ENCODE measurements around the gene TSHZ2. TPM values are rescaled to one million over a fixed set of nuclear protein-coding genes. Genes with fewer than 3 reads are reported as not detected.
"Not testable (repeated sequence)": the region's sequence is repeated elsewhere in the genome, so short reads cannot be mapped to it uniquely, and the experiment has no call there.

The TSHZ2 gene
- total RNA-seq, 4 donors from 2014 or later = 4.0 to 57.8 (median 10.3) TPM

DNA sequence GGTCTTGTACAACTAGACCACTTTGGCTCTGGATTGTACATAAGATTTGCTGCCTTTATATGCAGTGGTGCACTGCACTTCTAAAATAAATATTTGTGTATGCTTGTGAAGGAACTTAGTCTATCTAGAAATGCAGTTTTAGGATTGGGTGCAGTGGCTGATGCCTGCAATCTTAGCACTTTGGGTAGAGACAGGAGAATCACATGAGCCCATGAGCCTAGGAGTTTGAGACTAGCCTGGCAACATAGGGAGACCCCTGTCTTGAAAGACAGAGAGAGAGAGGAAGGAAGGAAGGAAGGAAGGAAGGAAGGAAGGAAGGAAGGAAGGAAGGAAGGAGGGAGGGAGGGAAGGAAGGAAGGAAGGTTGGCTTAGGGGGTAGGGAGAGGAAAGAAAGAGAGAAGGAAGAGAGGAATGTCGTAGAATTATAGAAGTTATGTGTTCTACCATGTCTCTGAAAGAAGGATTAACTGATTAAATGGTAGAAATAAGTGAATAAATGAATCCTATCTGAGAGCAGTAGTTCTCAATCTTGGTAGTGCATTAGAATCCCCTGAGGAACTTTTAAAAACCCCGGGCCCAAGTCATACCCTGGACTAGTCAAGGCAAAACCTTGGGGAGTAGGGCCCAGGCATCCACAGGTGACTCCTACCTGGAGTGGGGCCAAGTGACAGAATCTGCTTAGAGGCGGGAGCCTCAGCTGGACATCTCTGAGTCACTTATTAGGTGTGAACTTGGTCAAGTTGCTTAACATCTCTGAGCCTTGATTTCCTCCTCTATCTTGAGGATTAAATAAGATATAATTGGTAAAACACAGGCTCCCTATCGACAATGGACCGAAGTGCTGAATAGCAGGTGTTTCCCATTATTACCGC, 491.2 kb downstream of the TSHZ2 start:
- DNase-seq = no peak
- H3K27me3 ChIP-seq = no peaks in the 10 kb centered on the region

DNA sequence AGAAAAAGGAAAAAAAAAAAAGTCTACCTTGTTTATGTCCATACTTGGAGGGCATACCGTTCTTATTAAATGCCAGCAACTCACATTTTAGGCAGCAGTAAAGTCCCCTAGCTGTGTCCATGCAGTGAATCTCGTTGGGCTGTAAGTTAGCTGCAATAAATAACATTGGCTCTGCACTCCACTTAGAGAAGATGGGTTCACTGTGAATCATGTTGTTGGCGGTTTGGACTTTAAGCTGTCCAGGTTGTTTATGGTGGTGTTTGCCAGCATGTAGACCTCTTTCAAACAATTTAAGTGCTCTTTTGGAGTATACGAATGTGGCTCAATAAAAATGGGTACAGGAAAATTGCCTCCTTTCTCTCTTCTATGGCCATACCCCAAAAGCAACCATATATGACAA, 494.1 kb downstream of the TSHZ2 start:
- no peak overlapping the region for H3K4me3 ChIP-seq
- no peaks in the 10 kb centered on the region for H3K27me3 ChIP-seq
- DNase-seq = no peak
- TF ChIP-seq POLR2A (IDR thresholded peaks at IDR 0.05) = no peak
- TF ChIP-seq, protein P1, sequence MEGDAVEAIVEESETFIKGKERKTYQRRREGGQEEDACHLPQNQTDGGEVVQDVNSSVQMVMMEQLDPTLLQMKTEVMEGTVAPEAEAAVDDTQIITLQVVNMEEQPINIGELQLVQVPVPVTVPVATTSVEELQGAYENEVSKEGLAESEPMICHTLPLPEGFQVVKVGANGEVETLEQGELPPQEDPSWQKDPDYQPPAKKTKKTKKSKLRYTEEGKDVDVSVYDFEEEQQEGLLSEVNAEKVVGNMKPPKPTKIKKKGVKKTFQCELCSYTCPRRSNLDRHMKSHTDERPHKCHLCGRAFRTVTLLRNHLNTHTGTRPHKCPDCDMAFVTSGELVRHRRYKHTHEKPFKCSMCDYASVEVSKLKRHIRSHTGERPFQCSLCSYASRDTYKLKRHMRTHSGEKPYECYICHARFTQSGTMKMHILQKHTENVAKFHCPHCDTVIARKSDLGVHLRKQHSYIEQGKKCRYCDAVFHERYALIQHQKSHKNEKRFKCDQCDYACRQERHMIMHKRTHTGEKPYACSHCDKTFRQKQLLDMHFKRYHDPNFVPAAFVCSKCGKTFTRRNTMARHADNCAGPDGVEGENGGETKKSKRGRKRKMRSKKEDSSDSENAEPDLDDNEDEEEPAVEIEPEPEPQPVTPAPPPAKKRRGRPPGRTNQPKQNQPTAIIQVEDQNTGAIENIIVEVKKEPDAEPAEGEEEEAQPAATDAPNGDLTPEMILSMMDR (IDR thresholded peaks at IDR 0.05) = no peak
- H3K36me3 ChIP-seq = no peaks in the 10 kb centered on the region
- H3K27ac ChIP-seq = no peak overlapping the region
- H3K9me3 ChIP-seq = no peaks in the 10 kb centered on the region
- H3K4me1 ChIP-seq = no peaks in the 10 kb centered on the region

More for the DNA sequence above, 491.2 kb downstream of the TSHZ2 start:
- H3K36me3 ChIP-seq = no peaks in the 10 kb centered on the region
- H3K9me3 ChIP-seq = no peaks in the 10 kb centered on the region
- TF ChIP-seq POLR2A (IDR thresholded peaks at IDR 0.05) = no peak
- TF ChIP-seq, protein P1 (IDR thresholded peaks at IDR 0.05) = no peak
- H3K4me1 ChIP-seq = no peaks in the 10 kb centered on the region
- no peak overlapping the region for H3K4me3 ChIP-seq
- no peak overlapping the region for H3K27ac ChIP-seq

- H3K4me3 ChIP-seq = no peak overlapping the region
- TF ChIP-seq, protein P1 (IDR thresholded peaks at IDR 0.05) = no peak
- TF ChIP-seq POLR2A (IDR thresholded peaks at IDR 0.05) = no peak
- no peaks in the 10 kb centered on the region for H3K4me1 ChIP-seq
- no peak for DNase-seq
- H3K36me3 ChIP-seq = no peaks in the 10 kb centered on the region
- H3K27ac ChIP-seq = no peak overlapping the region
- no peaks in the 10 kb centered on the region for H3K9me3 ChIP-seq
- H3K27me3 ChIP-seq = no peaks in the 10 kb centered on the region
Observed at GRCh38 chr20:53468587-53468986, 496.4 kb downstream of the TSHZ2 start.

DNA sequence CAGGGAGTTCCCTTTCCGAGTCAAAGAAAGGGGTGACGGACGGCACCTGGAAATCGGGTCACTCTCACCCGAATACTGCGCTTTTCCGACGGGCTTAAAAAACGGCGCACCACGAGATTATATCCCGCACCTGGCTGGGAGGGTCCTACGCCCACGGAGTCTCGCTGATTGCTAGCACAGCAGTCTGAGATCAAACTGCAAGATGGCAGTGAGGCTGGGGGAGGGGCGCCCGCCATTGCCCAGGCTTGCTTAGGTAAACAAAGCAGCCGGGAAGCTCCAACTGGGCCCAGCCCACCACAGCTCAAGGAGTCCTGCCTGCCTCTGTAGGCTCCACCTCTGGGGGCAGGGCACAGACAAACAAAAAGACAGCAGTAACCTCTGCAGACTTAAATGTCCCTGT, 500.7 kb downstream of the TSHZ2 start:
- H3K4me3 ChIP-seq, H3K4me1 ChIP-seq, H3K9me3 ChIP-seq, H3K27ac ChIP-seq, H3K27me3 ChIP-seq, H3K36me3 ChIP-seq, DNase-seq: not testable (repeated sequence)

- no peak overlapping the region for H3K27ac ChIP-seq
Observed at GRCh38 chr20:53480913-53481312, 508.8 kb downstream of the TSHZ2 start.

More at GRCh38 chr20:53480913-53481312, 508.8 kb downstream of the TSHZ2 start:
- Histone ChIP-seq H3K4me3 (no peak overlapping the region), H3K4me1 (no peaks in the 10 kb centered on the region), H3K9me3 (no peaks in the 10 kb centered on the region), H3K27me3 (no peaks in the 10 kb centered on the region), H3K36me3 (no peaks in the 10 kb centered on the region)
- no peak for DNase-seq
- TF ChIP-seq POLR2A (IDR thresholded peaks at IDR 0.05) = no peak
- TF ChIP-seq, protein P1 (IDR thresholded peaks at IDR 0.05) = no peak
